Neural crest cell (in vitro differentiated cells): ENCODE measurements around the gene ZNF691. TPM values are rescaled to one million over a fixed set of nuclear protein-coding genes. Genes with fewer than 3 reads are reported as not detected.
"Not testable (repeated sequence)": the region's sequence is repeated elsewhere in the genome, so short reads cannot be mapped to it uniquely, and the experiment has no call there.

Experiments
- DNase-seq: peaks from one replicate; pipeline ENCODE4 v3.0.0; 2021; ENCODE audit warnings: low read depth, mixed read lengths, low spot score
- H3K27ac Mint-ChIP-seq: one replicate; pipeline ENCODE4 v1.8.0; 2021; ENCODE audit warnings: mild to moderate bottlenecking, mixed read lengths; ENCODE audit not compliant: unreplicated experiment
- H3K27me3 Mint-ChIP-seq: 2 replicates; pipeline ENCODE4 v1.8.0; 2021; ENCODE audit warnings: low read depth, mild to moderate bottlenecking, mixed read lengths
- H3K36me3 Mint-ChIP-seq: 2 replicates; pipeline ENCODE4 v1.8.0; 2021; ENCODE audit warnings: low read depth, mild to moderate bottlenecking, mixed read lengths
- H3K4me1 Mint-ChIP-seq: 2 replicates; pipeline ENCODE4 v1.8.0; 2021; ENCODE audit warnings: mixed read lengths
- H3K4me3 Mint-ChIP-seq: one replicate; pipeline ENCODE4 v1.8.0; 2021; ENCODE audit warnings: mild to moderate bottlenecking, mixed read lengths
- H3K9me3 Mint-ChIP-seq: 2 replicates; pipeline ENCODE4 v1.8.0; 2021; ENCODE audit warnings: mixed read lengths
- total RNA-seq: library from RNA; stranded (reverse); gene quantifications from 2 replicates; pipeline ENCODE4 v1.2.1, GENCODE V29; 2021
- TF ChIP-seq, protein P1 (sequence below): fragments of 200-600 bp; sonication (generic); conservative IDR thresholded peaks from 2 replicates; pipeline ENCODE4 v1.5.0; 2021; ENCODE audit warnings: antibody characterized with exemption, mild to moderate bottlenecking

Gene ZNF691
- total RNA-seq, 1 donor from 2014 or later = 19.1 TPM

- TF ChIP-seq, protein P1, sequence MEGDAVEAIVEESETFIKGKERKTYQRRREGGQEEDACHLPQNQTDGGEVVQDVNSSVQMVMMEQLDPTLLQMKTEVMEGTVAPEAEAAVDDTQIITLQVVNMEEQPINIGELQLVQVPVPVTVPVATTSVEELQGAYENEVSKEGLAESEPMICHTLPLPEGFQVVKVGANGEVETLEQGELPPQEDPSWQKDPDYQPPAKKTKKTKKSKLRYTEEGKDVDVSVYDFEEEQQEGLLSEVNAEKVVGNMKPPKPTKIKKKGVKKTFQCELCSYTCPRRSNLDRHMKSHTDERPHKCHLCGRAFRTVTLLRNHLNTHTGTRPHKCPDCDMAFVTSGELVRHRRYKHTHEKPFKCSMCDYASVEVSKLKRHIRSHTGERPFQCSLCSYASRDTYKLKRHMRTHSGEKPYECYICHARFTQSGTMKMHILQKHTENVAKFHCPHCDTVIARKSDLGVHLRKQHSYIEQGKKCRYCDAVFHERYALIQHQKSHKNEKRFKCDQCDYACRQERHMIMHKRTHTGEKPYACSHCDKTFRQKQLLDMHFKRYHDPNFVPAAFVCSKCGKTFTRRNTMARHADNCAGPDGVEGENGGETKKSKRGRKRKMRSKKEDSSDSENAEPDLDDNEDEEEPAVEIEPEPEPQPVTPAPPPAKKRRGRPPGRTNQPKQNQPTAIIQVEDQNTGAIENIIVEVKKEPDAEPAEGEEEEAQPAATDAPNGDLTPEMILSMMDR = no peak
- H3K27me3 Mint-ChIP-seq = no peaks in the 10 kb centered on the region
- H3K4me1 Mint-ChIP-seq = peaks cover 25% of the 10 kb centered on the region
- H3K27ac Mint-ChIP-seq = no peak overlapping the region
- H3K9me3 Mint-ChIP-seq = peaks cover 18% of the 10 kb centered on the region
- peaks cover 56% of the 10 kb centered on the region for H3K36me3 Mint-ChIP-seq
- H3K4me3 Mint-ChIP-seq = no peak overlapping the region
- DNase-seq = no peak
Measured at GRCh38 chr1:42851960-42852607, 5.7 kb downstream of the ZNF691 start.

DNA sequence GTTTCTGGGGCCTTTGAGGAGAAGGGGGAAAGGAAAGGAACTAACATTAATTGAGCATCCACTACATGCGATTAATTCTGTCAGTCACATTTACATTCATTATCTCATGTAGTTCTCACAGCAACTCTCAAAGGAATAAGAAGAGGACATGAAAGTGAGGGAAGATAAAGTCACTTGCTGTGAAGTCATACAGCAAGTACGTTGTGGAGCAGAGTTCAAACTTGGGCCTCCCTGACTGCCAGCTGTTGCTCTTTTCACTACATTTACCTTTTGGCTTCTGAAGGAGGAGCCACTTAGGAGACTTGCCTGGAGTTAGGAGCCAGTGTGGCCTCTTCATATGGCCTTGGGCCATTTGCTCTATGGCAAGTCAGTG is 6.2 kb downstream of the ZNF691 start:
- Mint-ChIP-seq H3K27me3 (no peaks in the 10 kb centered on the region), H3K4me3 (no peak overlapping the region), H3K27ac (no peak overlapping the region), H3K9me3 (peaks cover 23% of the 10 kb centered on the region), H3K4me1 (peaks cover 20% of the 10 kb centered on the region), H3K36me3 (peaks cover 61% of the 10 kb centered on the region)
- DNase-seq = no peak
- TF ChIP-seq, protein P1 = no peak

DNA sequence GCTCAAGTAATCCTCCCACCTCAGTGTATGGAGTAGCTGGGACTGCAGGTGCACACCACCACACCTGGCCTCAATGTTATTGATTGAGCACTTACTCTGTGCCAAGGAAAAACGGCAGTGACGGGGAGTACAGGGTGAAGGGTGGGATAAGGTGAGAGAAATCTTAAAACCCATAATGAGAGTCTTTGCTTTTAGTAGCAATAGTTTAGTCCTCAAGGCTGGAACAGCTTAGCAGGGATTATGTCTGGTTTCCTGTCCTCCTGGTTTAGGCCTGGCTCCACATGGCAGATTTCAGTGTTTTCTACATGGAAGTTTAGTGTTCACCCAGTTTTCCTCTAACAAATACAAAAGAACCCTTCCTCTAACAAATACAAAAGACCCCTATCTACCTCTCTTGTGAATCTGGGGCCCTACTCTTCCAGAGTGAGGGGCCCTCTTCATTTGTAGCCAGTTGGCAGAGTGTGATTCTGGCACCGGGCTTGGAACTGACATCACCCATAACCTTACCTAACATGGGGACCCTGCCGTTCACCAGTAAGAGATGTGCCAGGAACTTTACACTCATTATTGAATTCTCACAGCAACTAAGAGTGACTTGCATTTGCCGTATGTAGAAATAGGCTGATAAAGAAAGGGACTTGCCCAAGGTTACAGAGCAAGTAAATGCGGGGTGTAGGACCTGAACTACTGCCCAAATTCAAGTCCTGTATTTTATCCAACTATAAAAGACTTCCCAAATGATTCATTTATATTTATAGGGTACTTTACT is 6.9 kb downstream of the ZNF691 start:
- H3K27ac Mint-ChIP-seq = no peak overlapping the region
- H3K27me3 Mint-ChIP-seq = no peaks in the 10 kb centered on the region
- H3K36me3 Mint-ChIP-seq = peaks cover 68% of the 10 kb centered on the region
- TF ChIP-seq, protein P1 = no peak
- peaks cover 30% of the 10 kb centered on the region for H3K9me3 Mint-ChIP-seq
- peak overlapping the region; percentile 18 for H3K4me3 Mint-ChIP-seq
- H3K4me1 Mint-ChIP-seq = peaks cover 13% of the 10 kb centered on the region
- DNase-seq = no peak

DNA sequence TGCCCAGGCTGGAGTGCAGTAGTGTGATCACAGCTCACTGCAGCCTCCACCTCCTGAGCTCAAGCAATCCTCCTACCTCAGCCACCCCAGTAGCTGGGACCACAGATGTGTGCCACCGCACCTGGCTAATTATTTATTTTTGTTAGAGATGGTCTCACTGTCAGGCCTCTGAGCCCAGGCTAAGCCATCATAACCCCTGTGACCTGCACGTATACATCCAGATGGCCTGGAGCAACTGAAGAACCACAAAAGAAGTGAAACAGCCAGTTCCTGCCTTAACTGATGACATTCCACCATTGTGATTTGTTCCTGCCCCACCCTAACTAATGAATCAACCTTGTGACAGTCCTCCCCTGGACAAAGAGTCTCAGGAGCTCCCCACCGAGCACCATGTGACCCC is 10.1 kb downstream of the ZNF691 start:
- peaks cover 48% of the 10 kb centered on the region for H3K9me3 Mint-ChIP-seq
- H3K27me3 Mint-ChIP-seq, H3K4me1 Mint-ChIP-seq: not testable (repeated sequence)

DNA sequence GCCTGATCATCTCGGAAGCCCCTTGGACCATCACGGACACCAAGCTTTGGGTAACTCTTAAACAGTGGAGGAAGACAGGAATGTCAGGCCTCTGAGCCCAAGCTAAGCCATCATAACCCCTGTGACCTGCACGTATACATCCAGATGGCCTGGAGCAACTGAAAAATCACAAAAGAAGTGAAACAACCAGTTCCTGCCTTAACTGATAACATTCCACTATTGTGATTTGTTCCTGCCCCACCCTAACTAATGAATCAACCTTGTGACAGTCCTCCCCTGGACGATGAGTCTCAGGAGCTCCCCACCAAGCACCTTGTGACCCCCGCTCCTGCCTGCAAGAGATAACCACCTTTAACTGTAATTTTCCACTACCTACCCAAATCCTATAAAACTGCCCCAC is 13.0 kb downstream of the ZNF691 start:
- not testable (repeated sequence) for H3K27ac Mint-ChIP-seq, H3K4me3 Mint-ChIP-seq, DNase-seq, H3K4me1 Mint-ChIP-seq
- H3K36me3 Mint-ChIP-seq = peaks cover 53% of the 10 kb centered on the region
- peaks cover 48% of the 10 kb centered on the region for H3K9me3 Mint-ChIP-seq
- peaks cover 12% of the 10 kb centered on the region for H3K27me3 Mint-ChIP-seq

More for the DNA sequence above, 10.1 kb downstream of the ZNF691 start:
- H3K27ac Mint-ChIP-seq, DNase-seq, H3K4me3 Mint-ChIP-seq: not testable (repeated sequence)
- H3K36me3 Mint-ChIP-seq = peaks cover 70% of the 10 kb centered on the region

DNA sequence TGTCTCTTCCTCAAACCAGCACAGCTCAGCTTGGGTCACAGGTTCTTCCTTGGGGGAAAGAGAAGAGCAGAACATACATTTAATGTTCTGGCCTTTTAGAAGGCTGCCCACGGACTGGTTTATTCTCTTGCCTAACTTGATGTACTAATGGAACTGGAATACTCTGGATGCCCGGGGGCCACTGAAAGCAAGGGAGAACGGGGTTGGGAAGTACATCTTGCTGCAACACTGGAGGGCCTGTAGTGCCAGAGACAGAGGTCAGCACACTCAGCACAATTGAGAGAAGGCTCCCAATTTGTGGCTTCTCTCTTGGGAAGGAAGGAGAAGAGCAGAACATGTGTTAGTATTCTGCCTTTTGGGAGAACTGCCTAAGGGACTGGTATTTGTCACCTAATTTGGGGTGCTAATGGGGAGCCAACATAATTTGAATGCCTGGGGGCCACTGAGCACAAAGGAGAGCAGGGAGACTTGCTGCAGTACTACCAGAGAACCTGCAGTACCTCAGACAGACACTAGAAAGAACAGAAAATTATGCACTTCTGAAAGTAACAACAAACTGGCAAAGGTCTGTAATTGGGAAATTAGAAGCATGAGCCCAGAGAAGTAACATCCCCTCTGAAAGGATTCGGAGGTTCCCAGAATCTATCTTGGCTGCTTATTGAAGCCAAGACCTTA is 14.1 kb downstream of the ZNF691 start:
- no peak for DNase-seq

More for the DNA sequence above, 14.1 kb downstream of the ZNF691 start:
- Mint-ChIP-seq H3K4me1 (no peaks in the 10 kb centered on the region), H3K27me3 (peaks cover 15% of the 10 kb centered on the region), H3K36me3 (peaks cover 50% of the 10 kb centered on the region), H3K4me3 (no peak overlapping the region), H3K27ac (no peak overlapping the region), H3K9me3 (peaks cover 48% of the 10 kb centered on the region)
- TF ChIP-seq, protein P1 = peak; percentile 37
